VCaP (cell line): ENCODE measurements around the gene PCGF5.

ENCODE experiments used
- H3K27ac ChIP-seq: fragments of 450-650 bp; 2 replicates; pipeline ENCODE4 v1.5.1; 2017
- CTCF ChIP-seq: fragments of 450-650 bp; conservative IDR thresholded peaks from 2 replicates; pipeline ENCODE4 v1.5.1; 2017; ENCODE audit warnings: mild to moderate bottlenecking, moderate library complexity

Gene PCGF5

GRCh38 chr10:91200314-91201212 is 19.9 kb upstream of the PCGF5 start:
- TF ChIP-seq CTCF = no peak
- H3K27ac ChIP-seq = no peak overlapping the region

DNA sequence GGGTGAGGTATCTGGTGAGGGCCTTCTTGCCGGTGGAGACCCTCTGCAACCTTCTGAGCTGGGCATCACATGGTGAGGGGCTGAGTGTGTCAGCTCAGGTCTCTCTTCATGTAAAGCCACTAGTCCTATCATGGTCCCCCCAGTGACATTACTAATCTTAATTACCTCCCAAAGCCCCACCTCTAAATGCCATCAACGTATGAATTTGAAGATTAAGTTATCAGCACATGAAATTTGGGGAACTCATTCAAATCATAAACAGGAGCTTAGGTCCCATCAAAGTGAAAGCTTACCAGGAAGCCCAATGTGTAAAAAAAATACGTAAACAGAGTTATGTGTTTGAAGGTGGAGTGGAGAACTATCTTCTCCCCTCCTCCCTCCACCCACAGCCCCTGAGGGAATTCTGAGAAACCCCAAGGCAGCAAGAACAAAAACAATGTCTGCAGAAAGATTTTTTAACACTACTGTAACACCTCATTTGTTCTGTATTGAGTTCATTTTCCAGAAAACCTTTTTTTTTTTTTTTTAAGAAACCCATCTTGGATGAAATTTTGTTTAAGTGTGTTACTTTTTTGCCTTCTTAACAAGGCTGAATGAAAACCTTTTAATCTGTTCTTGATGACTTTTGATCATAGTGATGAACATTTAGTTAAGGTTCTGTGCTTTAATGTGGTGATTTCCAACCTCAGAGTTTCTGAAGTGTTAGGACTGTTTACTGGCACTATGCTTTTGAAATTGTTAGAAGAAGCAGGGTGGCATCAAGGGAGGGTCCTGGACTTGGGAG is 19.1 kb upstream of the PCGF5 start:
- TF ChIP-seq CTCF = no peak
- H3K27ac ChIP-seq = no peak overlapping the region

GRCh38 chr10:91206427-91206826 is 14.0 kb upstream of the PCGF5 start:
- TF ChIP-seq CTCF = no peak
- no peak overlapping the region for H3K27ac ChIP-seq

GRCh38 chr10:91206837-91207474 is 13.5 kb upstream of the PCGF5 start:
- TF ChIP-seq CTCF = no peak
- no peak overlapping the region for H3K27ac ChIP-seq

- no peak for TF ChIP-seq CTCF
- no peak overlapping the region for H3K27ac ChIP-seq
Measured at GRCh38 chr10:91208642-91209041, 11.8 kb upstream of the PCGF5 start.

- TF ChIP-seq CTCF = no peak
Measured at GRCh38 chr10:91210014-91210413, 10.4 kb upstream of the PCGF5 start.

DNA sequence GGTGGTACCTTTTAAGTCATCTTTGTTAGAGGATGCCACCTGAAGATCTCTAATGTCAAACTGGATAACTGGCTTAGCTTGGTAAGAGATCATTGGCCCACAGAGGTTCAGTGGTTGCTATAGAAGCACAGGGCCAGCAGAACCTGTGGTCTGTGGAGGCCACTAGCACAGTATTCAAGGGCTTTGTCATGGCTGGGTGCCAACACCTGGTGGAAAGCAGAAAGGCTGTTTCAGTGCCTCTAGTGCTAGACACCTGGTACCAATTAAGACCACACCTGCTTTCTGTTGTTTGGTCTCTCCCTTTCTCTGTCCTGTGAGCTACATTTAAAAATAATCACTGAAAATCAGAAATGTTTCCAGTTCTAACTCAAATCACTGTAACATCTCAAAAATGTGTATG is 10.0 kb upstream of the PCGF5 start:
- H3K27ac ChIP-seq = no peak overlapping the region
- TF ChIP-seq CTCF = no peak

More at GRCh38 chr10:91210014-91210413, 10.4 kb upstream of the PCGF5 start:
- no peak overlapping the region for H3K27ac ChIP-seq
